Inflammatory macrophage treated with lipopolysaccharide for 1 hour (primary cell): ENCODE data around the gene MERTK.
"Not testable (repeated sequence)": the region's sequence is repeated elsewhere in the genome, so short reads cannot be mapped to it uniquely, and the experiment has no call there.

Experiments used
- DNase-seq, 2 donors: peaks; one replicate each; pipeline ENCODE4 v3.0.0-alpha.2; 2020 to 2022

Gene MERTK

DNA sequence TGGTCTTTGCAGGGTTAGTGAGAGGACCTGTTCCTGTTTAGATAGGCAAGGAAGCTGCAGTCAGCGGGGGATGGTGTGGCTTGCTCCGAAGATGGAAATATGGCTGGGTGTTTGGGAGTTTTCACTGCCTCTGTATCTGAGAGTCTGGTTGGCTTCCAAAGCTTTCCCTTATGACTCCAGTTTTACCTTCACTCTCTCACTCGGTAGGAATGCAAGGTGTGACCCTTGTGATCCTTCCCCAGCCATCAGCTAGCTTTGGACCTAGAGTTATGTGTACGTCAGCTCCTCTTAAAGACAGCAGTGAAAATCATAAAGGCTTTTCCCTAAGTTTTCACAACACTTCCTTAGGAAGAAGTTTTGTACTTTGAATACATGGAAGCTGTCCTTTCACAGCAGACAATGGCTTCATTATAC is 121.2 kb downstream of the MERTK start:
- no peak for DNase-seq

- DNase-seq = no peak
These were observed 122.2 kb downstream of the MERTK start for GRCh38 chr2:112020561-112020960.

- DNase-seq = no peak
These were observed 122.9 kb downstream of the MERTK start for GRCh38 chr2:112021290-112021689.

DNA sequence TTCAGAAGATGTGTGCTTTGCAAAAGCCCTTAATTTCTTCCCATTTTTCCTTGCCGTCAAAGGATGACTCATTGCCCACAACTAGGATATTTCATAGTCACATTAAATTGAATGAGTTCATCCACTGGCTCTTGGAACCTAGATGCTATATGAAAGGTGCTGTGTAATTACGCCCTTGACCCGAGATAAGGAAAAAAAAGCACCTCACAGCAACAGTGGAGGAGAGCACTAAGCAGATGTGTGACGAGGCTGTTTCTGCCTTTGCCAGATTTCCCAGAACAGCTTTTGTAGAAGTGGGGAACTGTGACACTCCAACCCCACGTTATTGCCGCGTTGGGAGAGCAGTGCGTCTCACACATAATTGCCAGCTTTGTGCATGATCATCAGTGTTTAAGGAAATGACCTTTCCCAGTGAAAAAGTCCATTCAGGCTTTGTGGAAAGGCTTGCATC is 123.4 kb downstream of the MERTK start:
- peak in 1 of 2 donors; percentile 29 for DNase-seq

- DNase-seq = no peak
These were observed 125.3 kb downstream of the MERTK start for GRCh38 chr2:112023707-112024106.

DNA sequence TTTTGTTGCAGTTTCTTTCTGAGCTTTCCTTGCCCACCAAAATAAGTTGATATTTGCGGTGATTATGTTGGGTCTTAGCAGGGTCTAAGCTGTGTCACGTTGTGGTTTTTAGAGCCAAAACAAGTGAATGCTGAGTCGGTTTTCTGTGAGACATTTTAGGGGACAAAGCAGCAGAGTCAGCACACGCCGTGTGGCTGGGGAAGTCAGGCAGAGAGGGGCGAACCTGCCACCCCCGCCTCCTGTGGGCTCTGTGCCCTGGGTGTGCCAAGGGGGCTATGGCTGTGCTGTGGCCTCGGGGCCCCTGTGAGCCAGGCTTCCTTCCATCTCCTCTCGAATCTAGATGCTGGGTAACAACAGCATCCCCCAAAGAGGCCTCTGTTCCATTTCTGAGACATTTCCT is 125.8 kb downstream of the MERTK start:
- no peak for DNase-seq

DNA sequence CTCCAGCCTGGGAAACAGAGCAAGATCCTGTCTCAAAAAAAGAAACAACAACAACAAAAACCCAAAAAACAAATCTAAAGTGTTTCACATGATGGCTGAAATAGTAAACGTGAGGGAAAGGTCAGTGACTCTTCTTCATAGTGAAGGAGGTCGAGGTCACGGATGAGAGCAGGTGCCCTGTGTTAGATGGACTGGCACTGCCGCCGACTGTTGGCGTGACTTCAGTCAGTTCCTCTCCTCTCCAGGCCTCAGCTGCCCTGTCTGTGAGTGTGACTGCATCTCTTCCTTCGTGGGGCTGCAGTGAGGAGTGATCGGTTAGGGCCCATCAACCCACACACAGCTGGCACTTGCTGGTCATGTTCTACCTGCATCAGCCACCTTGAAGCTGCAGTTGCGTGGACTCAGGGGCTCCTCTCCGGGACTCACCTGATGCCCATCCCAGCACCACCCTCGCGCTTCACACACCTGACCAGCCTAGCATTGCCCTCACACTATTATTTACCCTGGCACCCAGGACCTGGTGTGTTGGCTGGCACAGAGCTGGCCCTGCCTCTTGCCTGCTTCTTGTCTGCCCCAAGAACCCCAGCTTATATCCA is 126.6 kb downstream of the MERTK start:
- DNase-seq = no peak

- DNase-seq = no peak
These were observed 128.1 kb downstream of the MERTK start for GRCh38 chr2:112026509-112026908.

DNA sequence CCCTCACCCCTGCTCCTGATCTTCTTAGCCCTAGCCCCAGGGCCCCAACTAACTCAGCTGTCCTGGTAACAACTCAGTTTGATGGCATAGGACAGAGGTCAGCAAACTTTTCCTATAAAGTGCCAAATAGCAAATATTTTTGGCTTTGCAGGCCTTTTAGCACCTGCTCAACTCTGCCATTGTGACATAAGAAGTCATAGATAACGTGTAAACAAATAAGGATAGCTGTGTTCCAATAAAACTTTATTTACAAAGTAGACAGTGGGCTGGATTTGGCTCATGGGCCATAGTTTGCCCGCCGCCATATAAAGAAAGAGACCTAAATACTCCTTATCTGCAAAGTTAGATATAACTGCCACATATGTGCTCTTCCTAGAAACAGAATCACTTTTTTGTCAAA is 129.4 kb downstream of the MERTK start:
- no peak for DNase-seq

DNA sequence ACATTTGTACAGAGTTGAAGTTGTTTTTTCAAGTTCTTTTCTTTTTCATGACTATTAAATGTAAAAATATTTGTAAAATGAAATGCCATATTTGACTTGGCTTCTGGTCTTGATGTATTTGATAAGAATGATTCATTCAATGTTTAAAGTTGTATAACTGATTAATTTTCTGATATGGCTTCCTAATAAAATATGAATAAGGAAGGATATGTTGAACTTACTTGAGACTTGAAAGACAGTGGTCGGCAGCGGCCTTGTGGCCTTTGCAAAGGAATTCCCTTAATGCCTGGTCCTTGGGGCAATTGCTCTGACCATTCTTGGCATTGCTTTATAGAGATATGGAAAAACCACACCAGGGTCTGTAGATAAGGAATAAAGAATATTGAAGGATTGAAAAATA is 130.8 kb downstream of the MERTK start:
- no peak for DNase-seq

- DNase-seq = peak; percentile 20 to 23
These were observed 133.2 kb downstream of the MERTK start for GRCh38 chr2:112031473-112032223.

DNA sequence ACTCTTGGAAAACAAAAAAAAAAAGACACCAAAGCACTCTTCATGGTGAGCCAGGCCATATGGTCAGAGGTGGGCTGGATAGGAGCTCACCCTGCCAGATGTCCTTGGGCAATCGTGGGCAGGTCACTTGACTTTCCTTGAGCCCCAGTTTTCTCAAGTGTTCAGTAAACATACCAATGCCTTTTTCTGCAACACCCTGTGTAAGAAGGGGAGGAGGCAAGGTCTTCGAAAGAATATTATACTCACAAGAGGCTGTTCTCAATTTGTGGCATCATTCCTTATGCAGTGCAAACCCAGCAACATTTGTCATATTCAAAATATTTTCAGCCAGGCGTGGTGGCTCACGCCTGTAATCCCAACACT is 133.8 kb downstream of the MERTK start:
- peak in 1 of 2 donors; percentile 17 for DNase-seq

DNA sequence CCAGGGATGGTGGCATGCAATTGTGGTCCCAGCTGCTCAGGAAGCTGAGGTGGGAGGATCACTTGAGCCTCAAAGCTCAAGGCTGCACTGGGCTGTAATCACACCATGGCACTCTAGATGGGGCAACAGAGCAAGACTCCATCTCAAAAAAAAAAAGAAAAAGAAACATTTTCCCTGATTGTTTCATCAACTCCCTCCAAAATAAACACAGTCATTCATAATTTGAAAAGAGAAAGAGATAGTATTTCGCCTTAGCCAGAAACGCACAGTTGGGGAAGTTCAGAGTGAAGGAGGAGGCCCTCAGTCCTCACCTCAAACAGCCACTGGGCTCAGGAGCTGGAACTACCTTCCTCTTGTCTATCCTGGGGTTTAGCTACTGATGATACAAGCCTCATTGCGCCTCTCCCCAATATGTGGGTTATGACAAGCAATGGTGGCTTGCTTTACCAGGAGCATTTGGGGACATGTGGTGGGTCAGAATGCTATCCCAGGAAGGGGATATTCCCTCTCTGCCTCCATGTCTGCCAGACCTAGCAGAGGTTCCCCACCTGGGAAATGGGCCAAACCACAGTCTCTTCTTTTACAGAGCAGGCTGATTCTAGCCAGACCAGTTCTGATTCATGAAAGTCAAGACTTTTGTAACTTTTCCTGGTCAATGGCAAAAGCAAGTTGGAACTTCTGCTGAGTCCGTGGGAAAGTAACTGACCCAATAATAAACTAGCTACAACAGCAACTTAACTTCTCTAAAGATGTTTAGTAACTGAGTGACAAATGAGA is 134.5 kb downstream of the MERTK start:
- peak; percentile 85 to 92 for DNase-seq

DNA sequence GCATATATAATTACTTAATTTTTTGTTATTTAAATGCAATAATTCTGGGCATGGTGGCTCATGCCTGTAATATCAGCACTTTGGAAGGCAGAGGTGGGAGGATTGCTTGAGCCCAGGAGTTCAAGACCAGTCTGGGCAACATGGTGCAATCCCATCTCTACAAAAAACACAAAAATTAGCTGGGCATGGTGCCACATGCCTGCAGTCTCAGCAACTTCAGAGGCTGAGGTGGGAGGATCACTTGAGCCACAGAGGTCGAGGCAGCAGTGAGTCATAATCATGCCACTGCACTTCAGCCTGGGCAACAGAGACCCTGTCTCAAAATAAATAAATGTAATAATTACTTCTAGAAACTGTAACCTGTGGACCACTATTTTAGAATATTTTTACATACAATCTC is 135.2 kb downstream of the MERTK start:
- peak; percentile 51 to 82 for DNase-seq

- DNase-seq = no peak
These were observed 136.5 kb downstream of the MERTK start for GRCh38 chr2:112034924-112035323.

- DNase-seq = no peak
These were observed 137.4 kb downstream of the MERTK start for GRCh38 chr2:112035786-112036185.

DNA sequence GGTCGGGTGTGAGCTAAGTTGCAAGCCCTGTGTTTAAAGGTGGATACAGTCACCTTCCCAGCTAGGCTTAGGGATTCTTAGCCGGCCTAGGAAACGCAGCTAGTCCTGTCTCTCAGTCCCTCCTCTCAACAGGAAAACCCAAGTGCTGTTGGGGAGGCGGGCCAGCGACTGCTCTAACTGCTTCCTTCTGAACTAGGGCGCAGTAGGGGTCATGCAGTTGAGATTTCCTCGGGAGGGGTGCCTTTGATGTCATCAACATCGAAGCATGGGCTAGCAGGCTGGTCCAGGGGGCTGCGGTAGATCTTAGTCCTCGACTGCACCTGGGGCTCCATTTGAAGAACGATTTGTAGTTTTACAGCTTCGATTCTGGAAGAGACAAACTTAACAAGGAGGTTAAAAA is 141.1 kb downstream of the MERTK start:
- DNase-seq = not testable (repeated sequence)

DNA sequence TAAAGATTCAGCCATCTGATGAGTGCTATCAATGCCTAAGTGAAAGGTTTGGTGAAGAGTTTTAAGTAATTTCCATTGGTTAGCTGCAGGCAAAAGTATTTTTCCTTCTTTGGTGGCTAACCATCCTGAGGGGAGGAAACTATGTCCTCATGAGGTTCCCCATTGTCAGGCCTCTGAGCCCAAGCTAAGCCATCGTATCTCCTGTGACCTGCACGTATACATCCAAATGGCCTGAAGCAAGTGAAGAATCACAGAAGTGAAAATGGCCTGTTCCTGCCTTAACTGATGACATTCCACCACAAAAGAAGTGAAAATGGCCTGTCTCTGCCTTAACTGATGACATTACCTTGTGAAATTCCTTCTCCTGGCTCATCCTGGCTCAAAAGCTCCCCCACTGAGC is 141.7 kb downstream of the MERTK start:
- not testable (repeated sequence) for DNase-seq

- not testable (repeated sequence) for DNase-seq
These were observed 143.1 kb downstream of the MERTK start for GRCh38 chr2:112041460-112041859.

- no peak for DNase-seq
These were observed 147.1 kb downstream of the MERTK start for GRCh38 chr2:112045446-112046014.

- peak in 1 of 2 donors; percentile 20 for DNase-seq
These were observed 147.8 kb downstream of the MERTK start for GRCh38 chr2:112046231-112046630.

DNA sequence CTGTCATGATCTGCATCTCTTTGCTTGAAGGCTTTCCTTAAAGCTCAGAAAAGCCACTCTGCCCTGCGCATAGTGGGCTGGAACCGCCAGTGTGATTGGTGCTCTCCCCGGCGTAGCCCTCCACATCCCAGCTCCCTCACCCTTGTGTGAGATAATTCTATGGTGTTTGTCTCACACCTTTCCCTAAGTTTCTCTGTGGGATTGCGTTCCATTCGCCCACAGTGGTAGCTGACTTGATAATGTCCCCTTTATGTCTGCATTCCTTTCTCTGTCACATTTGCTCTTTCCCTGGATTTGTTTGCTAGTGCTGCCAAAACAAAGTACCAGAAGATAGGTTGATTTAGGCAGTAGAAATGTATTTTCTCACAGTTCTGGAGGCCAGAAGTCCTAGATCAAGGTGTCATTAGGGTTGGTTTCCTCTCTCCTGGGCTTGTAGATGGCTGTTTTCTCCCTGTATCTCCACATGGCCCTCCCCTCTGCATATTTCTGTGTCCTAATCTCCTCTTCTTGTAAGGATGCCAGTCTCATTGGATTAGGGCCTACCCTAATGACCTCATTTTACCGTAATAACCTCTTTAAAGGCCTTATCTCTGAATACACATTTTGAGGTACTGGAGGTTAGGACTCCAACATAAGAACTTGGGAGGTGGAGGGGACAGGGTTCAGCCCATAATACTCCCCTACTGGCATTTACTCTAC is 149.3 kb downstream of the MERTK start:
- no peak for DNase-seq

DNA sequence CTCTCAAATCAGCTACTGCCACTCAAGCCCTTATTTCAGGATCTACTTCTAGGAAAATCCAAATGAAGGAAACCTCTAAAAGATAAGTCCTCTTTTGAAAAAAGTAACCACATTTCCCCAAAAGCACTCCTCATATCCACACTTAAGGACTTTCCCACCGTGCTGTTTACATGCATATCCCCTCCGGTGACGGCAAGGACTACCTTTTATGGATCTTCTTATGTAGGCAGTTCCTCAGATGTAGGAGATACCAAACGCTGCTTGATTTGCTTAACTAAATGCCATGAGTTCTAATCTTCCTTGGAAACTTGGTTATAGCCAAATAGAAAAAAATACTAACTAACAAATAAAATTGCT is 149.8 kb downstream of the MERTK start:
- DNase-seq = no peak
